ENCODE results near the gene ACACB.

DNA sequence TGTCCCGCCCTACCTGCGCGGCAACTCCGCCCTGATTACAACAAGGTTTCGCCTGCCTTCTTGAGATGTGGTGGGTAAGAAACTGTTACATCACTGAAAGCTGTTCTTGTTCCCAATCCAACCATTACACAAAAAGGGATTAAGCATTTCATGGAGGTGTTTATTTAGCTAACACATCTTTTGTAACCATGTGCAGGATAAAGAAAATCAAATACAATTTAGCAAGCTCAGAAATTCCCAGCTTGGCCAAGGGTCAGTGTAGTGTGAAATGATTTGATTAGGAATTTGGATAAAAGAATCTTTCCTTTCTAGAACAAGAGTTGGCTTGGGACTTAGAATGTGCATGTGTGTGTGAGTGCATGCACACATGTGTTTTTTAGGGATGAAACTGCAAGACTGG is 186.4 kb downstream of the ACACB start:
- TF ChIP-seq, protein P1, sequence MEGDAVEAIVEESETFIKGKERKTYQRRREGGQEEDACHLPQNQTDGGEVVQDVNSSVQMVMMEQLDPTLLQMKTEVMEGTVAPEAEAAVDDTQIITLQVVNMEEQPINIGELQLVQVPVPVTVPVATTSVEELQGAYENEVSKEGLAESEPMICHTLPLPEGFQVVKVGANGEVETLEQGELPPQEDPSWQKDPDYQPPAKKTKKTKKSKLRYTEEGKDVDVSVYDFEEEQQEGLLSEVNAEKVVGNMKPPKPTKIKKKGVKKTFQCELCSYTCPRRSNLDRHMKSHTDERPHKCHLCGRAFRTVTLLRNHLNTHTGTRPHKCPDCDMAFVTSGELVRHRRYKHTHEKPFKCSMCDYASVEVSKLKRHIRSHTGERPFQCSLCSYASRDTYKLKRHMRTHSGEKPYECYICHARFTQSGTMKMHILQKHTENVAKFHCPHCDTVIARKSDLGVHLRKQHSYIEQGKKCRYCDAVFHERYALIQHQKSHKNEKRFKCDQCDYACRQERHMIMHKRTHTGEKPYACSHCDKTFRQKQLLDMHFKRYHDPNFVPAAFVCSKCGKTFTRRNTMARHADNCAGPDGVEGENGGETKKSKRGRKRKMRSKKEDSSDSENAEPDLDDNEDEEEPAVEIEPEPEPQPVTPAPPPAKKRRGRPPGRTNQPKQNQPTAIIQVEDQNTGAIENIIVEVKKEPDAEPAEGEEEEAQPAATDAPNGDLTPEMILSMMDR (IDR thresholded peaks at IDR 0.05; ENCODE audit: low read length): no peak
- TF ChIP-seq EZH2 (IDR thresholded peaks at IDR 0.05; ENCODE audit: borderline replicate concordance, low read length): no peak

All from OCI-LY1 (cell line).